ENCODE results near the gene NPC2.

DNA sequence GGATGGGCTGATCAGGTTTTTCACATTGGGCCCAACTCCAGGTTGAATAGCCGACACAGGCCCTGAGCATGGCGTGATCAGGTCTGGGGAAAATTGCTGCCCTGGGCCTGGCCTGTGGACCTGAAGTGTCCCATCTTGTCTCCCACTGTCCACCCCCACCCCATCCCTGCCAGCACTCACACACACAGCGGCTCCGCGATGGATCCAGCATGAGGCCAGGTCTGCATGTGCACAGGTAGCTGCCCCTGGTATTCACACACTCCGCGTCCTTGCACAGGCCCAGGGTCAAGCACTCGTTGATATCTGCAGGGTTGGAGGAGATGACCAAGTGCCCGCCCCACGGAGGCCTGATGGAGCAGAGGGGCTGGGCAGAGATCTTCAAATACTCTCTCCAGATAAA, 39.1 kb upstream of the NPC2 start:
- TF ChIP-seq, protein P1, sequence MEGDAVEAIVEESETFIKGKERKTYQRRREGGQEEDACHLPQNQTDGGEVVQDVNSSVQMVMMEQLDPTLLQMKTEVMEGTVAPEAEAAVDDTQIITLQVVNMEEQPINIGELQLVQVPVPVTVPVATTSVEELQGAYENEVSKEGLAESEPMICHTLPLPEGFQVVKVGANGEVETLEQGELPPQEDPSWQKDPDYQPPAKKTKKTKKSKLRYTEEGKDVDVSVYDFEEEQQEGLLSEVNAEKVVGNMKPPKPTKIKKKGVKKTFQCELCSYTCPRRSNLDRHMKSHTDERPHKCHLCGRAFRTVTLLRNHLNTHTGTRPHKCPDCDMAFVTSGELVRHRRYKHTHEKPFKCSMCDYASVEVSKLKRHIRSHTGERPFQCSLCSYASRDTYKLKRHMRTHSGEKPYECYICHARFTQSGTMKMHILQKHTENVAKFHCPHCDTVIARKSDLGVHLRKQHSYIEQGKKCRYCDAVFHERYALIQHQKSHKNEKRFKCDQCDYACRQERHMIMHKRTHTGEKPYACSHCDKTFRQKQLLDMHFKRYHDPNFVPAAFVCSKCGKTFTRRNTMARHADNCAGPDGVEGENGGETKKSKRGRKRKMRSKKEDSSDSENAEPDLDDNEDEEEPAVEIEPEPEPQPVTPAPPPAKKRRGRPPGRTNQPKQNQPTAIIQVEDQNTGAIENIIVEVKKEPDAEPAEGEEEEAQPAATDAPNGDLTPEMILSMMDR (IDR thresholded peaks at IDR 0.05) = no peak
- TF ChIP-seq POLR2A (IDR thresholded peaks at IDR 0.05) (no peak), POLR2AphosphoS5 (IDR thresholded peaks at IDR 0.05) (no peak)

Measured in sigmoid colon (tissue), 4 donors.